ENCODE results near the gene ST8SIA4.

The ST8SIA4 gene

GRCh38 chr5:100889165-100889743 lies 13.8 kb downstream of the ST8SIA4 start:
- no peaks in the 10 kb centered on the region for H3K27me3 ChIP-seq (replicated peaks)
- no peak overlapping the region for H3K4me3 ChIP-seq (ENCODE audit: low read depth, low read length)
- DNase-seq = no peak
- no peaks in the 10 kb centered on the region for H3K36me3 ChIP-seq (replicated peaks)
- no peak for TF ChIP-seq CTCF (IDR thresholded peaks at IDR 0.05; ENCODE audit: low read depth, low read length, missing control alignments)
- in situ Hi-C loops (cut with HindIII; ENCODE audit: low pct_ligation_motif_present, low sequenced_read_pairs) = no loop called here
- H3K27ac ChIP-seq = no peak overlapping the region

- Histone ChIP-seq H3K27me3 (replicated peaks) (no peaks in the 10 kb centered on the region), H3K27ac (no peak overlapping the region), H3K4me3 (ENCODE audit: low read depth, low read length) (no peak overlapping the region), H3K36me3 (replicated peaks) (no peaks in the 10 kb centered on the region)
- DNase-seq = no peak
- in situ Hi-C loops (cut with HindIII; ENCODE audit: low pct_ligation_motif_present, low sequenced_read_pairs) = no loop called here
- no peak for TF ChIP-seq CTCF (IDR thresholded peaks at IDR 0.05; ENCODE audit: low read depth, low read length, missing control alignments)
Observed at GRCh38 chr5:100877274-100877673, 25.8 kb downstream of the ST8SIA4 start.

GRCh38 chr5:100872408-100873190 lies 30.5 kb downstream of the ST8SIA4 start:
- TF ChIP-seq CTCF (IDR thresholded peaks at IDR 0.05; ENCODE audit: low read depth, low read length, missing control alignments) = no peak
- Histone ChIP-seq H3K4me3 (ENCODE audit: low read depth, low read length) (no peak overlapping the region), H3K36me3 (replicated peaks) (no peaks in the 10 kb centered on the region), H3K27ac (no peak overlapping the region), H3K27me3 (replicated peaks) (no peaks in the 10 kb centered on the region)
- DNase-seq = no peak
- in situ Hi-C loops (cut with HindIII; ENCODE audit: low pct_ligation_motif_present, low sequenced_read_pairs) = no loop called here

DNA sequence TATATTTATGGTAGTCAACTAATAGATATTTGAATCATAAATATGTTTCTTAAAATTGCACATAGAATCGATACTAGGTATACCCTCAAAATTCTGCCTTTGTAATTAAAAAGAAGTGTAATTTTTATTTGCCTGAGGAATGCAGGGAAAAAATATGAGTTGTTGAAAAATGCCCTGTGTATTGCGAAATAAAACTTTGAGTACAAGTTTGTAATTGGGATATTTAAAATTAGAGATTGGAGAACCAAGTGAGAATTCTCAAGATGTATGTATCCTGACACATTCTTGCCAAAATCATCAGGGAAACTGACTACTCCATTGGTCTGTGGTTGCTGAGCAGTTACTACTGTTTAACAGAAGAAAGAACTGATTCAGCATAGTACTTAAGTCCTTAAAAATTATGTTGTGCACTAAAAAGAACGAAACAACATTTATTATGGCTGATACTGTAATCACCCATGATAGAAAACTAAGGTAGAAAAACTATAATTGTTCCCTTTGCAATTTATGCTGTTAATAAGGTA lies 36.0 kb downstream of the ST8SIA4 start:
- Histone ChIP-seq H3K27me3 (replicated peaks) (no peaks in the 10 kb centered on the region), H3K4me3 (ENCODE audit: low read depth, low read length) (no peak overlapping the region), H3K27ac (no peak overlapping the region), H3K36me3 (replicated peaks) (no peaks in the 10 kb centered on the region)
- in situ Hi-C loops (cut with HindIII; ENCODE audit: low pct_ligation_motif_present, low sequenced_read_pairs) = no loop called here
- no peak for DNase-seq
- no peak for TF ChIP-seq CTCF (IDR thresholded peaks at IDR 0.05; ENCODE audit: low read depth, low read length, missing control alignments)

DNA sequence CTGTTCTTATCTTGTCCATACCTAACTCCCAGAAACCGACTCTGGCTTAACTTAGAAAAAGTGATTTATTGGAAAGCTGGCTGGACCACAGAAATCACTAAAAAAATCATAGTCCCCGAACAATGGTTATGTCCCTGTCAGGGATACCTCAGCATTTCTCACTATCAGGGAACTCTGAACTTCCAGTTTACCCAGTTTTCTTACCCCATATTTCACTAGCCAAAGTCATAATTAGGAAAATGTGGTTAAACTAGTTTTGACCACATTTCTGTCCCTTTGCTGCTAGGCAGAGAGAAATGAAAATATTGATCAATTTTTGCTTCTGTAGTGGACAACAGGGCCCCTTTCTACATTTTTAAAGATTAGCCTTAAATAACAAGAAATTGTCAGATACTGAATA lies 38.2 kb downstream of the ST8SIA4 start:
- no peaks in the 10 kb centered on the region for H3K27me3 ChIP-seq (replicated peaks)
- in situ Hi-C loops (cut with HindIII; ENCODE audit: low pct_ligation_motif_present, low sequenced_read_pairs) = no loop called here
- no peak for TF ChIP-seq CTCF (IDR thresholded peaks at IDR 0.05; ENCODE audit: low read depth, low read length, missing control alignments)
- no peak overlapping the region for H3K27ac ChIP-seq
- H3K36me3 ChIP-seq (replicated peaks) = no peaks in the 10 kb centered on the region
- DNase-seq = no peak
- no peak overlapping the region for H3K4me3 ChIP-seq (ENCODE audit: low read depth, low read length)

Measured in brain microvascular endothelial cell (primary cell).